ENCODE data around the gene KIAA0825. TPM values are rescaled to one million over a fixed set of nuclear protein-coding genes. Genes with fewer than 3 reads are reported as not detected.

Gene KIAA0825
- total and polyA plus RNA-seq, 2 experiments from 2014 or later = 1.7 to 1.8 TPM

- TF ChIP-seq ZNF462 (CRISPR knock-in tag; IDR thresholded peaks at IDR 0.05) (no peak), JUNB (IDR thresholded peaks at IDR 0.05; ENCODE audit: unreplicated experiment) (no peak), ZNF331 (CRISPR knock-in tag; IDR thresholded peaks at IDR 0.05; ENCODE audit: low read depth) (no peak), CTCF (conservative IDR thresholded peaks at IDR 0.05; ENCODE audit: low read depth in 2 of 2) (no peak), ZNF114 (CRISPR knock-in tag; IDR thresholded peaks at IDR 0.05) (no peak)
Measured at GRCh38 chr5:94360382-94361130, 257.8 kb downstream of the KIAA0825 start (continued).

- Histone ChIP-seq H4K20me1 (replicated peaks; ENCODE audit: insufficient read depth) (no peaks in the 10 kb centered on the region), H3K4me3 (peak overlapping the region; percentile 53), H2AFZ (no peak overlapping the region), H3K4me1 (ENCODE audit: insufficient read depth) (peaks cover 31% of the 10 kb centered on the region), H3K36me3 (ENCODE audit: insufficient read depth) (no peaks in the 10 kb centered on the region), H3K9me2 (ENCODE audit: insufficient read depth) (no peaks in the 10 kb centered on the region), H3K27me3 (ENCODE audit: insufficient read depth) (no peaks in the 10 kb centered on the region), H3K4me2 (peak overlapping the region; percentile 81), H3F3A (replicated peaks; ENCODE audit: low read depth) (no peaks in the 10 kb centered on the region), H3K27ac (ENCODE audit: low read depth) (peak overlapping the region; percentile 87), H3K79me2 (replicated peaks; ENCODE audit: insufficient read depth) (peaks cover 52% of the 10 kb centered on the region)
- ATAC-seq = no peak
- Mint-ChIP-seq H3K4me3 (peak overlapping the region; percentile 92), H3K9me3 (peaks cover 4% of the 10 kb centered on the region; the same call in 1 of the 3 replicates), H3K36me3 (ENCODE audit: low read depth) (peaks cover 57% of the 10 kb centered on the region), H3K27ac (peak overlapping the region; percentile 88; the same call in 1 of the 2 replicates), H3K4me1 (peaks cover 63% of the 10 kb centered on the region), H3K27me3 (ENCODE audit: insufficient read depth, low read depth, poor library complexity) (peaks cover 9% of the 10 kb centered on the region)
- TF ChIP-seq EZH2phosphoT487 (IDR thresholded peaks at IDR 0.05; ENCODE audit: unreplicated experiment) (no peak), ZNF114 (CRISPR knock-in tag; IDR thresholded peaks at IDR 0.05) (no peak), CREB1 (CRISPR knock-in tag; IDR thresholded peaks at IDR 0.05; ENCODE audit: low read depth) (no peak), REST (IDR thresholded peaks at IDR 0.05; ENCODE audit: unreplicated experiment) (no peak), POLR2AphosphoS5 (IDR thresholded peaks at IDR 0.05; ENCODE audit: low read depth) (no peak), JUNB (IDR thresholded peaks at IDR 0.05; ENCODE audit: unreplicated experiment) (no peak), EZH2 (IDR thresholded peaks at IDR 0.05; ENCODE audit: low read depth, unreplicated experiment) (no peak), NANOG (IDR thresholded peaks at IDR 0.05; ENCODE audit: borderline replicate concordance) (no peak)
- no peak for DNase-seq (ENCODE audit: low spot score)
Measured at GRCh38 chr5:94359880-94360279, 258.5 kb downstream of the KIAA0825 start.

Measured in GM23338 (cell line).